Neural cell (in vitro differentiated cells): ENCODE data around the gene CHPF.

Source experiments
- CTCF ChIP-seq: fragments of 450-650 bp; IDR thresholded peaks from 2 replicates; pipeline ENCODE4 v1.5.1; 2014; ENCODE audit warnings: antibody characterized with exemption, mild to moderate bottlenecking, moderate library complexity; ENCODE audit not compliant: poor library complexity, severe bottlenecking
- EP300 ChIP-seq: fragments of 450-650 bp; conservative IDR thresholded peaks from 2 replicates; pipeline ENCODE4 v1.6.1; 2014; ENCODE audit warnings: antibody characterized with exemption, mild to moderate bottlenecking, moderate library complexity; ENCODE audit not compliant: poor library complexity, severe bottlenecking
- EZH2 ChIP-seq: fragments of 200-600, 300-800 bp; shearing (Covaris generic), sonication (generic); IDR thresholded peaks from 2 replicates; pipeline ENCODE4 v1.6.1; 2014; ENCODE audit warnings: antibody characterized with exemption, low read length, borderline replicate concordance, mild to moderate bottlenecking; ENCODE audit not compliant: insufficient read depth, poor library complexity, severe bottlenecking
- RAD21 ChIP-seq: fragments of 450-650 bp; conservative IDR thresholded peaks from 2 replicates; pipeline ENCODE4 v1.6.1; 2014; ENCODE audit warnings: antibody characterized with exemption, mild to moderate bottlenecking, moderate library complexity
- REST ChIP-seq: IDR thresholded peaks from 2 replicates; pipeline ENCODE4 v1.6.1; 2012; ENCODE audit warnings: borderline replicate concordance

- TF ChIP-seq CTCF (peak; percentile 63), REST (no peak), RAD21 (peak; percentile 27), EZH2 (no peak), EP300 (no peak)
Observed at GRCh38 chr2:219495531-219496122, 48.0 kb downstream of the CHPF start.
